ENCODE measurements around the gene SORL1. TPM values are rescaled to one million over a fixed set of nuclear protein-coding genes. Genes with fewer than 3 reads are reported as not detected.

SORL1 gene
- total and polyA plus RNA-seq, 2 of the 13 experiments (the other 11 are each of a cell fraction or from before 2014, with no cell fraction given), result 21.3 to 148 TPM

- TF ChIP-seq ZNF260 (CRISPR knock-in tag; IDR thresholded peaks at IDR 0.05; ENCODE audit: borderline replicate concordance, low read depth), result no peak
- peak; percentile 97 for TF ChIP-seq NR2F6 (IDR thresholded peaks at IDR 0.05)
- TF ChIP-seq NR2F6 (CRISPR knock-in tag; IDR thresholded peaks at IDR 0.05), result peak; percentile 99
- peak; percentile 90 for TF ChIP-seq HNF4G (IDR thresholded peaks at IDR 0.05; ENCODE audit: borderline replicate concordance, low read depth, low read length)
- peak; percentile 95 for TF ChIP-seq HNF4G (CRISPR knock-in tag; IDR thresholded peaks at IDR 0.05; ENCODE audit: borderline replicate concordance, low read depth)
- TF ChIP-seq ZXDC (CRISPR knock-in tag; IDR thresholded peaks at IDR 0.05), result peak; percentile 42; the same call in 1 of the 2 replicates
- no peak for TF ChIP-seq RFX3 (CRISPR knock-in tag; IDR thresholded peaks at IDR 0.05)
- no peak for TF ChIP-seq ARNT (IDR thresholded peaks at IDR 0.05)
- no peak for TF ChIP-seq EEA1 (CRISPR knock-in tag; IDR thresholded peaks at IDR 0.05; ENCODE audit: borderline replicate concordance)
- peak; percentile 31 to 57; a peak in 3 of 4 replicates for TF ChIP-seq POLR2A (IDR thresholded peaks at IDR 0.05; ENCODE audit: insufficient read depth in 1 of 2, low read depth in 2 of 2, low read length in 2 of 2)
- peak; percentile 97 for TF ChIP-seq NCOA1 (CRISPR knock-in tag; IDR thresholded peaks at IDR 0.05)
- no peak for TF ChIP-seq HOXA7 (CRISPR knock-in tag; IDR thresholded peaks at IDR 0.05)
- no peak for TF ChIP-seq ZNF780A (CRISPR knock-in tag; IDR thresholded peaks at IDR 0.05)
- TF ChIP-seq TERF1 (CRISPR knock-in tag; IDR thresholded peaks at IDR 0.05), result no peak
- TF ChIP-seq ZNF691 (CRISPR knock-in tag; IDR thresholded peaks at IDR 0.05; ENCODE audit: borderline replicate concordance, low read depth), result peak; percentile 93; the same call in 1 of the 2 replicates
- no peak for TF ChIP-seq PRDM4 (CRISPR knock-in tag; IDR thresholded peaks at IDR 0.05; ENCODE audit: borderline replicate concordance)
- TF ChIP-seq E2F2 (CRISPR knock-in tag; IDR thresholded peaks at IDR 0.05; ENCODE audit: borderline replicate concordance), result peak; percentile 69; the same call in 1 of the 2 replicates
- no peak for TF ChIP-seq SRSF1 (optimal IDR thresholded peaks at IDR 0.05; ENCODE audit: low read depth, low read length)
- no peak for TF ChIP-seq SNRNP70 (IDR thresholded peaks at IDR 0.05; ENCODE audit: low read depth, low read length)
- no peak for TF ChIP-seq ZBTB2 (CRISPR knock-in tag; IDR thresholded peaks at IDR 0.05; ENCODE audit: low read depth)
Observed at GRCh38 chr11:121459413-121460017, 7.4 kb downstream of the SORL1 start (continued).

Data from HepG2 (cell line).